AG09319 (cell line): ENCODE data around the gene RILP.

Experiments
- DNase-seq: peaks from one replicate; pipeline ENCODE4 v3.0.0-alpha.2; 2010; ENCODE audit warnings: low read depth; ENCODE audit errors: extremely low read depth
- CTCF ChIP-seq: IDR thresholded peaks from 2 replicates; pipeline ENCODE4 v1.5.1; 2011; ENCODE audit warnings: low read depth, mild to moderate bottlenecking, inconsistent platforms, low read length, moderate library complexity

Gene RILP

GRCh38 chr17:1626333-1626732 is 23.3 kb downstream of the RILP start:
- no peak for DNase-seq
- no peak for TF ChIP-seq CTCF

GRCh38 chr17:1625581-1625980 is 24.1 kb downstream of the RILP start:
- DNase-seq = no peak
- no peak for TF ChIP-seq CTCF

- DNase-seq = no peak
- TF ChIP-seq CTCF = no peak
Measured at GRCh38 chr17:1625053-1625452, 24.6 kb downstream of the RILP start.

- no peak for DNase-seq
- TF ChIP-seq CTCF = no peak
Measured at GRCh38 chr17:1624650-1625049, 25.0 kb downstream of the RILP start.

GRCh38 chr17:1623057-1623630 is 26.5 kb downstream of the RILP start:
- TF ChIP-seq CTCF = no peak
- DNase-seq = no peak

GRCh38 chr17:1621273-1621954 is 28.3 kb downstream of the RILP start:
- TF ChIP-seq CTCF = no peak
- DNase-seq = no peak

- no peak for TF ChIP-seq CTCF
- no peak for DNase-seq
Measured at GRCh38 chr17:1620486-1620885, 29.2 kb downstream of the RILP start.
